GM18505 (cell line): ENCODE data around the gene PGRMC2.
A peak's percentile ranks its signal among the peaks of the same experiment; 100 is the strongest.

Experiments
- ATAC-seq: cut with Tn5 transposase; IDR thresholded peaks from one replicate; pipeline ENCODE4 v1.9.1; 2021; ENCODE audit not compliant: unreplicated experiment
- POLR2A ChIP-seq: IDR thresholded peaks from 4 replicates; pipeline ENCODE4 v1.6.1; 2011; ENCODE audit warnings: borderline replicate concordance; ENCODE audit not compliant: insufficient read depth, insufficient read length; ENCODE audit errors: extremely low read depth

PGRMC2 gene

GRCh38 chr4:128290526-128290925 is 2.9 kb upstream of the PGRMC2 start:
- no peak for ATAC-seq
- TF ChIP-seq POLR2A, result no peak

DNA sequence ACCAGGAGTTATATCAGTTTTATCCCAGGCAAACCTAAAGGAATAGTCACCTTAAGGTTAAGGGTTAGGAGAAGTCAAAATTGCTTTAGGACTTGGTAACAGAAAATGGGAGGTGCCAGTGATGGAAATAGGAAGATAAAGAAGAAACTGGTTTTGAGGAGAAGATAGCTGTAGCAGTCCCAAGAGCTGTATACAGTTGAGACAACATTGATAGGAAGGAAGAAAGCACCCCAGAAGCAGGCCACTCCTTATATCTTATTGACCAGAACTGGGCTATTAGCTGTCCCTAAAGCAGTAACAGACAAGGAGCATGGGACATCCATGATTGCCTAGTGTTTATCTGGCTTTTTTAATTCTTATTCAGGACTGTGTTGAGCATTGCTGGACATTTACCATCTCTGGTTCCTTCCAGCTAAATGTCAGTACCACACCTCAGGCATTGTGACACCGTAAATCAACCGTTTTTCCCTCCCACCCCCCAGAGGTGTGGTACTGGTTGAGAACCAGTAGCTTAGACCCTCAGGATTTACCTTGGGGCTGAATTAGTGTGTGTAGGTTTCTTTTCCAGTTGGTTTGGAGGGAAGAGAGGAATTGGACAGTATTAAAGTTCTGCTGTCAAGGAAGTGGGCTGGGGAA is 2.0 kb upstream of the PGRMC2 start:
- ATAC-seq, result no peak
- TF ChIP-seq POLR2A, result no peak

GRCh38 chr4:128288689-128289106 is 1.1 kb upstream of the PGRMC2 start:
- TF ChIP-seq POLR2A, result no peak
- ATAC-seq, result no peak

- peak; percentile 86 for TF ChIP-seq POLR2A
- peak; percentile 84 for ATAC-seq
Observed at GRCh38 chr4:128287871-128288688, 467 bp upstream of the PGRMC2 start.

DNA sequence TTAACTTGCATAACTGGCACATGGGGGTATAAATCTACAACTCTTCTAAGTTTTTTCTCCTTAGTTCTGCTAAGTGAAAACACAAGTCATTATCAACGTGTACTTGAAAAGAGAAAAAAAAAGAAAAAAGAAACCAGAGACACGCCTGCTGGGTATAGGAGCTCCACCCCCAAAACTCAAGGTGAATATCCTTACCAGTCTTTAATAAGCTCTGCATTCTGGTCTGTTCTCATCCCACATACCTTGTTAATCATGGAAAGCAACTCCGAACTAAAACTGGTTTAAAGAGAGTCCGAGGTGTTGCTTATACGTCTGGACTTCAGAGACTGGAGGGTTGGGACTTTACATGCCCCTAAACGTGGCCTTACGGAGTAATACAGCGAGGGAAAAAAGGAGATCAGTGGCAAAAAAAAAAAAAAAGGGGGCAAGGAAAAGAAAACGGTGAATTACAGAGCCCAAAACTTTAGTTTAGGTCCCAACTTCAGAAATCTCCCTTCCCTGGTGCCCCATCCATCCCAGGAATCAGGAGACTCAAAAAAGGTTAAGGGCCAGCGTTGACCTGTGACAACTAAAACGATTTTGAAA is 1.0 kb downstream of the PGRMC2 start:
- ATAC-seq, result no peak
- no peak for TF ChIP-seq POLR2A

- ATAC-seq, result no peak
- TF ChIP-seq POLR2A, result no peak
Observed at GRCh38 chr4:128285085-128285997, 2.3 kb downstream of the PGRMC2 start.

DNA sequence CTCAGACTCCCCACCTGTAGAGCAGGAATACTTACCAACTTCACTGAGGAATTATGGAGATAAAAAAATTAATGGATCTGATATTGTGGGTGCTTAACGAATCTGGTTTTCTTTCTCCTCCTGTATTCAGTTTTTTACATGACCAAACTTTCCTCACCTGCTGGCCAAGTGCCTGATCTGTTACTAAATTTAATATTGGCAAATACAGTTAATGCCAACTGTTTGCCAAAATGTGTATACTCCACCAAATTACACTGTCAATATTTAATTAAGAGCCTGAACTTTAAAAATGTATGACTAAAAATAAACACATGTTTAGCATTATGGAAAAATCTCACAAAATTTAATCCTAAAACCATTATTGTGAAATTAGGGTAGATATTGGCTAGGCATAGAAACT is 3.3 kb downstream of the PGRMC2 start:
- TF ChIP-seq POLR2A, result no peak
- ATAC-seq, result no peak

DNA sequence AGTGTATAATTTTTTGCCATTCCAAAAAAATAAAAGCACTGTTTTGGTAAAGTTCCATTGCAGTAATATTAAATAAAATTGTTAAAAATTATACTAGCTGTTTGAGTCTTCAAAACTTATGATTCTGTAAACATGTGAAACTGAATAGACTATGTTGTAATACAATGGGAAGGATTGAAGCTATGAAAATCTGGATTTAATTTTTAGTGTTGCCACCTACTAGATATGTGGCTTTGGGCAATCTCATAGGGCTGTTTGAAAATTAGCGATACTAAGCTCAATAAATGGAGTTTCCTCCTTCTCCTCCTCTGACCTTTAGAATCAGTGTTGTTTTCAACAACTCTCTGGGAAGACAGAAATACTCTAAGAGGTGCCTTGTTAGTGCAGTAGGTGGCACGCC is 4.5 kb downstream of the PGRMC2 start:
- TF ChIP-seq POLR2A, result no peak
- no peak for ATAC-seq

- ATAC-seq, result no peak
- TF ChIP-seq POLR2A, result no peak
Observed at GRCh38 chr4:128282516-128282915, 5.1 kb downstream of the PGRMC2 start.

DNA sequence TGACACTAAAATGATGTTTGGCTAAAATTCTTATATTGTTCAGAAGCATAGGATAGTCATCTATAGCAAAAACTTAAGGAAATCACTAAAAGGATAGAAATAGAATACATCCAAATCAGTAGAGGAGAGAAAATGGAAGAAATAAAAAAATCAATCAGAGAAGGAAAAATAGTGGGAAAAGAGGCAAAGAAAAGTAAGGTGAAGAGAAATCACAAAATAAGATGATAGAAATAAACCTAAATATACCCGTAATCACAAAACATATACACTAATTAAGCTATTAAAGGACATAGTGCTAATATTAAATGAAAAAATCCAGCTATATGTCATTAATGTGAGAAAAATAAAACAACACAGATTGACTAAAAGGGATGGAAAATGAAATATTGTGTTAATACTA is 6.3 kb downstream of the PGRMC2 start:
- no peak for ATAC-seq
- TF ChIP-seq POLR2A, result no peak

- TF ChIP-seq POLR2A, result no peak
- no peak for ATAC-seq
Observed at GRCh38 chr4:128279624-128280225, 7.9 kb downstream of the PGRMC2 start.

- no peak for TF ChIP-seq POLR2A
- ATAC-seq, result no peak
Observed at GRCh38 chr4:128277856-128278255, 9.8 kb downstream of the PGRMC2 start.

- no peak for ATAC-seq
- TF ChIP-seq POLR2A, result no peak
Observed at GRCh38 chr4:128275346-128275745, 12.3 kb downstream of the PGRMC2 start.
